ENCODE results near the gene IL2RA.

- TF ChIP-seq TOX (CRISPR knock-in tag; IDR thresholded peaks at IDR 0.05; ENCODE audit: borderline replicate concordance) (no peak), GLIS3 (CRISPR knock-in tag; IDR thresholded peaks at IDR 0.05) (no peak), CREB5 (CRISPR knock-in tag; IDR thresholded peaks at IDR 0.05; ENCODE audit: low read depth) (no peak)
These were observed 65.5 kb downstream of the IL2RA start for GRCh38 chr10:5996696-5997095.

Data from SK-N-SH treated with all-trans-retinoic acid at 6 μM for 48 hours (cell line).